Duodenal mucosa (tissue), 2 donors: ENCODE measurements around the gene TNFRSF8.

Experiments
- H3K27ac ChIP-seq: one replicate; pipeline ENCODE4 v1.7.0; 2013; ENCODE audit warnings: low read depth, low read length
- H3K27me3 ChIP-seq, 2 donors: one replicate each; pipeline ENCODE4 v1.7.0; 2013; ENCODE audit warnings: low read length in 2 of 2, control low read depth in 1 of 2; ENCODE audit not compliant: insufficient read depth in 2 of 2, control insufficient read depth in 1 of 2
- H3K36me3 ChIP-seq, 2 donors: one replicate each; pipeline ENCODE4 v1.7.0; 2013; ENCODE audit warnings: low read length in 2 of 2, control low read depth in 1 of 2; ENCODE audit not compliant: insufficient read depth in 2 of 2, control insufficient read depth in 1 of 2
- H3K4me1 ChIP-seq, 2 donors: one replicate each; pipeline ENCODE4 v1.7.0; 2013; ENCODE audit warnings: low read length in 2 of 2, control low read depth in 1 of 2; ENCODE audit not compliant: insufficient read depth in 2 of 2, control insufficient read depth in 1 of 2
- H3K4me3 ChIP-seq, 2 donors: one replicate each; pipeline ENCODE4 v1.7.0; 2013; ENCODE audit warnings: low read length in 2 of 2, low read depth in 1 of 2
- H3K9ac ChIP-seq, 2 donors: one replicate each; pipeline ENCODE4 v1.7.0; 2013; ENCODE audit warnings: low read length in 2 of 2, low read depth in 1 of 2
- H3K9me3 ChIP-seq, 2 donors: one replicate each; pipeline ENCODE4 v1.7.0; 2013; ENCODE audit warnings: low read length in 2 of 2, control low read depth in 1 of 2; ENCODE audit not compliant: control insufficient read depth in 1 of 2

Gene TNFRSF8

DNA sequence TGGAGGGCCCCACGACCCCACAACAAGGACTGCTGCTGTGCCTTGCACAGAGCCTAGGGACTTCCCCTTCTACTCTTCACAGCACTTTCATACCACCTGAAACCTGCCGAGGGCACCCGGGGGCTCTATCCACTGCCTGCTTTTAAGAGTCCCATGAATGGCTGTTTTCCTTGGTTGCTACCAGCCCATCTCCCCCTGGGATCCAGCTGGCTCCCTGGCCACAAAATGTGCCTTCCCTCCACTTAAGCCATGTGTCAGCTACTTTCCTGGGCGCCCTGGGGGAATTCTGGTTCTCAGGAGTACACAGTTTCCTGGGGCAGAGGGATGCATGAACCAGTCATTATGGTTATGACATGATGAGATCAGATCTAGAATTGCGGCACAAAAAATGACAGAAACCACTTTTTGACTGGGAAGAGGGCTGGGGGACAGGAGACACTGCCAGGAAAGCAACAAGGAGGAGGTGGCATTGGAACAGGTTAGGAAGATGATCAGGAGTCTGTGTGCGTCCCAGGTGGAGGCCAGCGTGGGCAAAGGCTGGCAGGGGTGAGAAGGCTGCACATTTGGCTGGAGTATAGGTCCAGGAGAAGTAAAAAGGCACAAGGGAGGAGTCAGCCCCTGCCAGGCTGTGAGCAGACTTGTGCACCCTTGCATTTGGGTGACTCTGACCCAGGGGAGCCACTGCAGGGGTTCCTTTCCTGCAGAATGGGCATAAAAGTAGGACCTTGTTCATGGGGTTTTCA is 3.2 kb upstream of the TNFRSF8 start:
- Histone ChIP-seq H3K9me3 (no peaks in the 10 kb centered on the region), H3K4me1 (no peaks in the 10 kb centered on the region), H3K27ac (no peak overlapping the region), H3K36me3 (no peaks in the 10 kb centered on the region), H3K9ac (no peak overlapping the region), H3K27me3 (peaks cover 23 to 28% of the 10 kb centered on the region in 2 donors), H3K4me3 (no peak overlapping the region)

- H3K27ac ChIP-seq = no peak overlapping the region
- H3K4me1 ChIP-seq = no peaks in the 10 kb centered on the region
- peaks cover 24 to 29% of the 10 kb centered on the region in 2 donors for H3K27me3 ChIP-seq
- no peak overlapping the region for H3K4me3 ChIP-seq
- no peaks in the 10 kb centered on the region for H3K9me3 ChIP-seq
- no peaks in the 10 kb centered on the region for H3K36me3 ChIP-seq
- no peak overlapping the region for H3K9ac ChIP-seq
Measured at GRCh38 chr1:12060500-12060899, 2.6 kb upstream of the TNFRSF8 start.

DNA sequence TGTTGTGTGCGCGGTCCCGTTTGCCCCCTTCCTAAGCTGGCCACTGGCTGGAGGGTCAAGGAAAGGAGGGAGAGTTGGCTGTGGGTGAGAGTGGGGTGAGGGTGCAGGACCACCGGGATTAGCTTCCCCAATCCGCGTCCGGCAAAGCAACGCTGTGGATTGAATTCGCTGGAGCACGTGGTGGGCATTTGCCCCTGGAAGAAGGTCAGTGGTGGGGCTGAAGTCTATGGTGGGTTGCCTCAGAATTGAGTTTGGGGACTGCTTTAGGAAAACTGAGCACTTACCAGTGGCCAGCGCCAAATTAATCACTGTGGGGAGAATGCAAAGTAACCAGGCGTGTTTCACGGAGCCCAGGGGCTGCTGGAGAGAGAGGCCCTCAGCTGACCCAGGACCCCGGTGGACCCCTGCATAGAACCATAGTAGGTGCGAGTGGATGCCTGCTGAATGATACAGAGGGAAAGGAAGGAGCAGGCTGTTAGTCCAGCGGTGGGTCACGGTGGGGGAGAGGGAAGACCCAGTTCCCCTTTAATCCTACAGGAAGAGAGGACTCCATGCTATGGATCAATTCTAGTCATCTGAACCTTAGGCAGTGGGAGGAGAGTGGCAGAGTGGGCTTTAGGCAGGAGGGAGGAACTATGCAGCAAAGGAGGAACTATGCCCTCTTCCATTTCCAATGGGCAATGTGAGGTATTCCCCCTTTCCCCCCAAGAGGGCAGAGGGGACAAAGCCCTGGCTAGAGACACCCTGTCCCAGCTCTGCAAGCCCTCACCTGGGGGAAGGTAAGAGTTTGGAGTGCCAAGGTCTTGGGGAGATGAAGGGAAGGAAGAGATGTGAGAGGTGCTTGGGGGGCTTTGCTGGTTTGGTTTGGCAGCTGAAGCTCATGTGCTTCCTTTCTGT is 1.2 kb downstream of the TNFRSF8 start:
- Histone ChIP-seq H3K27ac (no peak overlapping the region), H3K36me3 (no peaks in the 10 kb centered on the region), H3K4me3 (no peak overlapping the region), H3K4me1 (no peaks in the 10 kb centered on the region), H3K27me3 (peaks cover 28 to 46% of the 10 kb centered on the region in 2 donors), H3K9me3 (no peaks in the 10 kb centered on the region), H3K9ac (no peak overlapping the region)

DNA sequence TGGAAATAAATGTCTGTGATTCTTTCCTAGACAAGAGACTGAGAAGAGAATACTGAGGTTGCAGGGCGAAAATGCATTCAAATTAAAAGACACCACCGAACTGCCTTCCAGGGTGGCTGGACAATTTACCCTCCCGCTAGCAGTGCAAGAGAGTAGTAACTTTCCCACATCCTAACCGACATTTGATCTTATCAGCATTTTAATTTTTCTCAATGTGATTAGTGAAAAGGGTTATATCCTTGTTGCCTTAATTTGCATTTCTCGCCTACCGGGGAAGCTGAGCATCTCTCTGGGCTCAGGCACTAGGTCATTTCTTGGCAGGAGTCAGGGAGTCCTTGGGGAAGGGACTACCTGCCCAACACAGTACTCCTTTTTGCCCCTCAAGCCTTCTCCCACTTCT is 2.8 kb downstream of the TNFRSF8 start:
- Histone ChIP-seq H3K36me3 (no peaks in the 10 kb centered on the region), H3K9me3 (no peaks in the 10 kb centered on the region), H3K4me3 (no peak overlapping the region), H3K4me1 (no peaks in the 10 kb centered on the region), H3K27me3 (peaks cover 34 to 41% of the 10 kb centered on the region in 2 donors), H3K9ac (no peak overlapping the region), H3K27ac (no peak overlapping the region)

- no peaks in the 10 kb centered on the region for H3K4me1 ChIP-seq
- no peak overlapping the region for H3K9ac ChIP-seq
- H3K36me3 ChIP-seq = no peaks in the 10 kb centered on the region
- no peak overlapping the region for H3K4me3 ChIP-seq
- H3K9me3 ChIP-seq = no peaks in the 10 kb centered on the region
- peaks cover 26 to 35% of the 10 kb centered on the region in 2 donors for H3K27me3 ChIP-seq
- H3K27ac ChIP-seq = no peak overlapping the region
Measured at GRCh38 chr1:12067900-12068821, 5.1 kb downstream of the TNFRSF8 start.

- H3K27me3 ChIP-seq = peaks cover 13 to 19% of the 10 kb centered on the region in 2 donors
- no peak overlapping the region for H3K9ac ChIP-seq
- no peak overlapping the region for H3K4me3 ChIP-seq
- no peaks in the 10 kb centered on the region for H3K36me3 ChIP-seq
- H3K27ac ChIP-seq = no peak overlapping the region
- no peaks in the 10 kb centered on the region for H3K9me3 ChIP-seq
- H3K4me1 ChIP-seq = no peaks in the 10 kb centered on the region
Measured at GRCh38 chr1:12069623-12070244, 6.6 kb downstream of the TNFRSF8 start.

GRCh38 chr1:12071892-12072291 is 8.8 kb downstream of the TNFRSF8 start:
- Histone ChIP-seq H3K9me3 (no peaks in the 10 kb centered on the region), H3K9ac (no peak overlapping the region), H3K27ac (no peak overlapping the region), H3K27me3 (peaks cover 6% of the 10 kb centered on the region in 2 donors), H3K4me1 (no peaks in the 10 kb centered on the region), H3K4me3 (no peak overlapping the region), H3K36me3 (no peaks in the 10 kb centered on the region)

DNA sequence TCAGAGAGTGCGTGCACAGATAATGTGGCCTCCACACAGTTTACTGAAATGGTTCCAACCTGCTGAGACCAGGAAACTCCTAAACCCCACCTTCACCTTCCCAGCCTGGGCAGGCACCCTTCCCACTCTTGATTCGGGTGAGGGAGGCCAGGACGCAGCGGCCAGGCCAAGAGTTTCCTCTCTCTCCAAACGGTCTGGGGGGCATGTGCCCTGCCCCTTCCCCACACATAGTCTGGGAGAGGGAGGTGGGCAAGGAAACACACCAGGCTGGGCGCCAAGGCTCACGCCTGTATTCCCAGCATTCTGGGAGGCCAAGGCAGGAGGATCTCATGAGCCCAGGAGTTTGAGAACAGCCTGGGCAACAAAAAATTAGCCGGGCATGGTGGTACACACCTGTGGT is 9.6 kb downstream of the TNFRSF8 start:
- H3K27ac ChIP-seq = no peak overlapping the region
- H3K9ac ChIP-seq = no peak overlapping the region
- no peaks in the 10 kb centered on the region for H3K36me3 ChIP-seq
- H3K27me3 ChIP-seq = peaks cover 5 to 6% of the 10 kb centered on the region in 2 donors
- H3K4me3 ChIP-seq = no peak overlapping the region
- H3K9me3 ChIP-seq = no peaks in the 10 kb centered on the region
- H3K4me1 ChIP-seq = no peaks in the 10 kb centered on the region

DNA sequence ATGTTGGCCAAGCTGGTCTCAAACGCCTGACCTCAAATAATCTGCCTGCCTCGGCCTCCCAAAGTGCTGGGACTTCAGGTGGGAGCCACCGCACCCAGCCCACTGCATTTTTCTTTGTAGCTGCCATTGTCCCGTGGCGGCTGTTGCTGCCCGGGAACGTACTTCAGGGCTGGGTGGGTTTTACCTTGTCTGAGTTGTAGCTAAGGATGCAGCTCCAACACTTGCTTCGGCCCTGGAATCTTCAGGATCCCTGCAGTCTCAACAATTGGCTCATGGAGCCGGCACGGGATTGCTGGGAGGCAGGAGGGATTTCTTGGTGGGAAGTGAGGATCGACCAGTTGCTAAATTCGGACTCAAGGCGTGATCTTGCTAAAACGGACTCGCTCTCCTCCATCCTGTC is 10.7 kb downstream of the TNFRSF8 start:
- no peaks in the 10 kb centered on the region for H3K36me3 ChIP-seq
- no peak overlapping the region for H3K9ac ChIP-seq
- no peaks in the 10 kb centered on the region for H3K4me1 ChIP-seq
- H3K27me3 ChIP-seq = peaks cover 0 to 6% of the 10 kb centered on the region in 2 donors
- H3K4me3 ChIP-seq = no peak overlapping the region
- H3K9me3 ChIP-seq = no peaks in the 10 kb centered on the region
- no peak overlapping the region for H3K27ac ChIP-seq
